AG10803 (cell line): ENCODE results near the gene KIF16B.

Experiments
- DNase-seq: peaks from one replicate; pipeline ENCODE4 v3.0.0; 2010; ENCODE audit warnings: low read depth
- H3K4me3 ChIP-seq: 2 replicates; pipeline ENCODE4 v1.5.1; 2011; ENCODE audit warnings: mild to moderate bottlenecking, low read length, control low read depth
- CTCF ChIP-seq: conservative IDR thresholded peaks from 2 replicates; pipeline ENCODE4 v1.5.1; 2011; ENCODE audit warnings: mild to moderate bottlenecking, low read length, control low read depth, inconsistent platforms

The KIF16B gene

GRCh38 chr20:16367948-16368560 lies 205.2 kb downstream of the KIF16B start:
- no peak for TF ChIP-seq CTCF
- no peak overlapping the region for H3K4me3 ChIP-seq

GRCh38 chr20:16366529-16366928 lies 206.7 kb downstream of the KIF16B start:
- no peak for DNase-seq
- no peak overlapping the region for H3K4me3 ChIP-seq
- TF ChIP-seq CTCF, result no peak

More at GRCh38 chr20:16367948-16368560, 205.2 kb downstream of the KIF16B start:
- DNase-seq, result no peak

GRCh38 chr20:16364320-16364687 lies 208.9 kb downstream of the KIF16B start:
- no peak for TF ChIP-seq CTCF
- no peak for DNase-seq
- H3K4me3 ChIP-seq, result no peak overlapping the region

GRCh38 chr20:16363506-16364319 lies 209.5 kb downstream of the KIF16B start:
- H3K4me3 ChIP-seq, result no peak overlapping the region
- peak; percentile 64 for DNase-seq
- no peak for TF ChIP-seq CTCF

GRCh38 chr20:16362642-16363041 lies 210.6 kb downstream of the KIF16B start:
- DNase-seq, result no peak
- no peak overlapping the region for H3K4me3 ChIP-seq
- no peak for TF ChIP-seq CTCF

- DNase-seq, result no peak
- no peak for TF ChIP-seq CTCF
- no peak overlapping the region for H3K4me3 ChIP-seq
Observed at GRCh38 chr20:16360668-16361067, 212.6 kb downstream of the KIF16B start.

GRCh38 chr20:16353417-16353781 lies 219.8 kb downstream of the KIF16B start:
- H3K4me3 ChIP-seq, result no peak overlapping the region
- no peak for DNase-seq
- no peak for TF ChIP-seq CTCF
